Upper lobe of right lung (tissue), 1 donor: ENCODE data around the gene ZNF385A. TPM values are rescaled to one million over a fixed set of nuclear protein-coding genes. Genes with fewer than 3 reads are reported as not detected.

Source experiments
- ATAC-seq: fragments of 200-7000 bp; cut with Tn5 transposase; one replicate; pipeline ENCODE4 v1.9.1; 2020; ENCODE audit warnings: mild to moderate bottlenecking, moderate library complexity
- DNase-seq: peaks from one replicate; pipeline ENCODE4 v3.0.0-alpha.2; 2020
- H3K27ac ChIP-seq: fragments of 200-600 bp; one replicate; pipeline ENCODE4 v1.8.0; 2022
- H3K27me3 ChIP-seq: fragments of 200-600 bp; one replicate; pipeline ENCODE4 v1.8.0; 2022; ENCODE audit warnings: mild to moderate bottlenecking
- H3K36me3 ChIP-seq: fragments of 200-600 bp; one replicate; pipeline ENCODE4 v1.8.0; 2022
- H3K4me1 ChIP-seq: fragments of 200-600 bp; one replicate; pipeline ENCODE4 v1.8.0; 2022
- H3K4me3 ChIP-seq: fragments of 200-600 bp; one replicate; pipeline ENCODE4 v1.8.0; 2022; ENCODE audit warnings: mild to moderate bottlenecking
- H3K9me3 ChIP-seq: fragments of 200-600 bp; one replicate; pipeline ENCODE4 v1.8.0; 2022
- CTCF ChIP-seq: fragments of 200-600 bp; IDR thresholded peaks from one replicate; pipeline ENCODE4 v1.8.0; 2022; ENCODE audit warnings: antibody characterized with exemption
- intact Hi-C: fragments of 100-400 bp; cut with DNase I; formaldehyde crosslinking; loops from one replicate; pipeline ENCODE4 v1.11.0; 2022
- total RNA-seq: library from RNA; stranded (reverse); fragmentation: NEBNext Ultra II Directional; extraction: Animal tissue kit (Norgen Biotek cat#: 25700); gene quantifications from one replicate; pipeline ENCODE4 v1.2.1, GENCODE V29; 2021
- donor health status: DM: no; HTN: yes; CAD: no; lungs with severe emphysema.

ZNF385A gene
- total RNA-seq, 1 donor from 2014 or later: 26.6 TPM

GRCh38 chr12:54378796-54379397 lies 5.6 kb downstream of the ZNF385A start:
- Histone ChIP-seq H3K27ac (no peak overlapping the region), H3K4me1 (peaks cover 10% of the 10 kb centered on the region), H3K27me3 (no peaks in the 10 kb centered on the region)

DNA sequence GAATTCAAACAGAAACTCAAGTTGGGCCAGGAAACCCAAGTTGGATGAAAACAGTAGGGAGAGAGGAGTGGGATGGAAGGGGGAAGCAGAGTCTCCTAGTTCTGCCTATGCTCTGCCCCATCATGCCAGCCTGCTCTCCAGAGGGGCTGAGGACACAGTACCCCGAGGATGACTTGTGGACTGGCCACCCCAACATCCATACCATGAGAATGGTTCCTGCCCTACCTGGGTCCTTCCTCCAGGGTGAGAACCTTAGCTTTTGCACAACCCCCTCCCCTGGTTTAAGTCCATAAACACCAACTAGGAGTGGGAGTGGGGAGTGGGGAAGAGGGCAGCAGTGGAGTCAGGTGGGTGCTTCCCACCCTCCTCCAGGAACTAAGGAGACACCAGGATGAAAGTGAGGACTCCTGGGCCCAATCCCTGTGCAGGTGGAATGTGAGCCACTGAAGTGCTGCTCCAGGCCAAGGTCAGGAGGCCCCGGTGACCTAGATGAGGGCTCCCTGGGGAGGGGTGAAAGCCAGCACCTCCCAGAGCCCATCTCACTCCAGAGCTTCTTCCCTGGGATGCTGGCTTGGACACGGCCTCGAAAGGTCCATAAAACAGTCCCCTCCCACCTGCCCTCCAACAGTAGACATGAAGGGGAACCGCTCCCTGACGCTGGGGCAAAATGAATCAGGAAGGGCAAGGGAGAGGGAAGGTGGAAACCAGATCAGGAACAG lies 6.6 kb downstream of the ZNF385A start:
- H3K27me3 ChIP-seq: no peaks in the 10 kb centered on the region
- peaks cover 10% of the 10 kb centered on the region for H3K4me1 ChIP-seq

More at GRCh38 chr12:54378796-54379397, 5.6 kb downstream of the ZNF385A start:
- intact Hi-C loops: no loop called here
- H3K36me3 ChIP-seq: peaks cover 2% of the 10 kb centered on the region
- H3K4me3 ChIP-seq: peak overlapping the region; percentile 36
- ATAC-seq (peak; percentile 78), DNase-seq (peak; percentile 77)
- no peak for TF ChIP-seq CTCF
- H3K9me3 ChIP-seq: no peaks in the 10 kb centered on the region

GRCh38 chr12:54377007-54377406 lies 7.5 kb downstream of the ZNF385A start:
- intact Hi-C loops: no loop called here
- H3K4me3 ChIP-seq: no peak overlapping the region
- TF ChIP-seq CTCF: no peak
- H3K27me3 ChIP-seq: no peaks in the 10 kb centered on the region
- no peak overlapping the region for H3K27ac ChIP-seq
- peaks cover 4% of the 10 kb centered on the region for H3K36me3 ChIP-seq
- DNase-seq (no peak), ATAC-seq (no peak)
- peaks cover 15% of the 10 kb centered on the region for H3K4me1 ChIP-seq
- no peaks in the 10 kb centered on the region for H3K9me3 ChIP-seq

More for the DNA sequence above, 6.6 kb downstream of the ZNF385A start:
- H3K36me3 ChIP-seq: peaks cover 4% of the 10 kb centered on the region
- H3K27ac ChIP-seq: no peak overlapping the region
- intact Hi-C loops: no loop called here
- H3K9me3 ChIP-seq: no peaks in the 10 kb centered on the region
- no peak for ATAC-seq
- peak overlapping the region; percentile 10 for H3K4me3 ChIP-seq
- TF ChIP-seq CTCF: no peak
- DNase-seq: no peak

DNA sequence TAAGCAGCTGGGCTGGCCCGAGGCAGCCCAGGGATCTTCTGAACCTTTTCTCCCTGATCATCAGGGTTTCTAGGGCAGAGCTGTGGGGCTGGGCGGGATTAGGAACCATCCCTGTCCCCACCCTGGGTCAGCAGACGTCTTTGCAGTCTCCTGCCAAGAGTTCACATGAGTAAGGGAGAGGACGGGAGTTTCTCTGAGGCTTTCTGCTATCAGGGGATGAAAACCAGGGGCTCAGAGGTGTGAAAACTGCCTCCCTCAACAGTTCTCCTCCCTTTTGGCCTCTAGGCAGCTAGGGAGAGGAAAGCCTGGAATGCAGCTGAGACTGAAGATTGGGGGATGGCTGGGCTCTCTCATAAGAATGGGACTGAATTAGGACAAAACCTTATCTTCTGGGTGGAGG lies 7.9 kb downstream of the ZNF385A start:
- no peak for DNase-seq
- intact Hi-C loops: no loop called here
- ATAC-seq: no peak

DNA sequence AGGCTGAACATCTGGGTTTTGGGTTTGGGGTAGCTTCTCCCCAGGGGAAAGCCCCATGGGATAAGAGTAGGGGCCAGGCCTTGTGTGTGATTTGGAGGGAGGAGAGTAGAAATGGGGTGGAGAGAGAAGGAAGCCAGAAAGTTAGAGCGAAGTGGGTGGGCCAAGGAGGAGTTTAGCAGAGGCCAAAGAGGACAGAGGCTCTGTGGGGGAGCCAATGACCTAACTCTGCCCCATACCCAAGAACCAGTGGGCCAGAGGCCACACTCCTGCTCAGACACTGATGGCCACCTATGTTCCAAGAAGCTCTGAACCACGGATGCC lies 9.3 kb downstream of the ZNF385A start:
- peaks cover 27% of the 10 kb centered on the region for H3K4me1 ChIP-seq
- ATAC-seq (no peak), DNase-seq (no peak)
- H3K27ac ChIP-seq: no peak overlapping the region
- H3K36me3 ChIP-seq: peaks cover 4% of the 10 kb centered on the region
- no peaks in the 10 kb centered on the region for H3K9me3 ChIP-seq
- no peak for TF ChIP-seq CTCF
- no peak overlapping the region for H3K4me3 ChIP-seq
- no peaks in the 10 kb centered on the region for H3K27me3 ChIP-seq
- intact Hi-C loops: no loop called here

More for the DNA sequence above, 7.9 kb downstream of the ZNF385A start:
- Histone ChIP-seq H3K4me1 (peaks cover 19% of the 10 kb centered on the region), H3K4me3 (no peak overlapping the region), H3K36me3 (peaks cover 4% of the 10 kb centered on the region), H3K9me3 (no peaks in the 10 kb centered on the region), H3K27ac (no peak overlapping the region), H3K27me3 (no peaks in the 10 kb centered on the region)
- no peak for TF ChIP-seq CTCF
